Spinal cord (tissue), 10 donors: ENCODE data around the gene KRT36. TPM values are rescaled to one million over a fixed set of nuclear protein-coding genes. Genes with fewer than 3 reads are reported as not detected.

Source experiments
- DNase-seq, 6 donors: peaks; one replicate each; pipeline versions ENCODE4 v3.0.0 to v3.0.0-alpha.2; 2013 to 2015; ENCODE audit warnings: low spot score in 6 of 6, low read depth in 4 of 6
- H3K27ac ChIP-seq: one replicate; pipeline ENCODE4 v1.5.1; 2013; ENCODE audit warnings: low read depth, low read length, control low read depth
- H3K27me3 ChIP-seq: one replicate; pipeline ENCODE4 v1.6.1; 2013; ENCODE audit warnings: low read length; ENCODE audit not compliant: control insufficient read depth, insufficient read depth
- H3K36me3 ChIP-seq: one replicate; pipeline ENCODE4 v1.6.1; 2013; ENCODE audit warnings: low read length; ENCODE audit not compliant: control insufficient read depth, insufficient read depth
- H3K4me1 ChIP-seq: one replicate; pipeline ENCODE4 v1.6.1; 2013; ENCODE audit warnings: low read length; ENCODE audit not compliant: control insufficient read depth, insufficient read depth
- H3K4me3 ChIP-seq: one replicate; pipeline ENCODE4 v1.5.1; 2013; ENCODE audit warnings: low read depth, low read length, control low read depth
- H3K9me3 ChIP-seq: one replicate; pipeline ENCODE4 v1.6.1; 2013; ENCODE audit warnings: low read length; ENCODE audit not compliant: control insufficient read depth, insufficient read depth
- WGBS: methylation state at CpG from one replicate; pipeline ENCODE4 v1.1.5; 2013; ENCODE audit warnings: missing lambda C conversion rate; ENCODE audit not compliant: insufficient coverage; 5-methylcytosine and 5-hydroxymethylcytosine counted together
- polyA plus RNA-seq, 2 donors: library from polyadenylated mRNA; unstranded; fragments of 120-200 nt; gene quantifications; one replicate each; pipeline ENCODE4 v1.2.1, GENCODE V29; 2013; ENCODE audit not compliant: insufficient read length in 2 of 2
- total RNA-seq, 2 donors: library from RNA; depleted of rRNA in 1 of 2; stranded (reverse); fragments of 120-200 nt in 1 of 2; fragments of >200 nt in 1 of 2; gene quantifications; one replicate each; pipeline versions ENCODE4 v1.2.3 to v1.2.4, GENCODE V29; 2013 to 2014
- donor health status: healthy.

Gene KRT36
- total and polyA plus RNA-seq, 4 donors, result not detected

- Histone ChIP-seq H3K27ac (no peak overlapping the region), H3K4me1 (peaks cover 22% of the 10 kb centered on the region), H3K36me3 (no peaks in the 10 kb centered on the region), H3K27me3 (peaks cover 14% of the 10 kb centered on the region), H3K4me3 (no peak overlapping the region), H3K9me3 (no peaks in the 10 kb centered on the region)
- 87% methylated on average over 10 of the region's 12 CpGs for WGBS
- no peak for DNase-seq
Measured at GRCh38 chr17:41522301-41523224, 32.9 kb upstream of the KRT36 start.

DNA sequence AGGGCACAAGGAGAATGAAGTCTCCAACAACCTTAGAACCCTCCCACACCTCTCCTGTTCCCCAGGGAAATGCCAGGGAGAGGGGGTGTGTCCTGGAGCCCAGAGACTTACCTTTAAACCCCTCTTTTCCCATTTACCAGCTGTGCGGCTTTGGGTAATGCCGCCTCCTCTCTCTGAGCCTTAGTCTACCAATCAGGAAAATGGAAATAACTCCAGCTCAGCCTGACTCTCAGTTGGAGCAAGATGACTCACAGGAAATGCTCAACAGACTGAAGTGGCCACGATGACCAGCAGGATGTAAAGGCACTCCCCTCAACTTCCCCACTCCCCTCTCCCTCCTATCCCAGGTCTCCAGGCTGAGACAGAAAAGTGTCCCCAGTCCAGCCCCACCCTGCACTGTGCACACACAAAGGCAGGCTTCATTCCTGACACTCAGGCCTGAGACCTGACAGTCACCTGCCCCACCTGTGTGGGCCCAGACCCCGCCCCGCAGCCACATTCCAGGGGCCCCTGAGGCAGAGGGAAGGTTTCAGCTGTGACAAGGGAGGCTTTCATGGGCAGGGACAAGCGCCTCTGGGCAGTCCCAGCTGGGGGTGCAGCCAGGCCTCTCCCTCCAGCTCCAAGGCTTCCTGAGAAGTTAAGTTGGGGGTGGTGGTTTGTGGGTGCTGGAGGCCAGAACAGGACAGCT, 32.0 kb upstream of the KRT36 start:
- Histone ChIP-seq H3K4me1 (peaks cover 17% of the 10 kb centered on the region), H3K9me3 (no peaks in the 10 kb centered on the region), H3K36me3 (no peaks in the 10 kb centered on the region), H3K27ac (no peak overlapping the region), H3K4me3 (no peak overlapping the region), H3K27me3 (peaks cover 6% of the 10 kb centered on the region)
- no peak for DNase-seq
- 75% methylated on average over 6 of the region's 6 CpGs for WGBS

GRCh38 chr17:41520821-41521521, 31.3 kb upstream of the KRT36 start:
- Histone ChIP-seq H3K36me3 (no peaks in the 10 kb centered on the region), H3K9me3 (no peaks in the 10 kb centered on the region), H3K4me1 (peaks cover 17% of the 10 kb centered on the region), H3K27ac (no peak overlapping the region), H3K27me3 (no peaks in the 10 kb centered on the region), H3K4me3 (no peak overlapping the region)
- 38% methylated on average over 8 of the region's 10 CpGs for WGBS
- peak in 1 of 6 donors; percentile 25 for DNase-seq

- 54% methylated on average over 10 of the region's 11 CpGs for WGBS
- H3K9me3 ChIP-seq, result no peaks in the 10 kb centered on the region
- no peaks in the 10 kb centered on the region for H3K36me3 ChIP-seq
- peak in 2 of 6 donors; percentile 39 to 44 for DNase-seq
- no peak overlapping the region for H3K27ac ChIP-seq
- H3K4me1 ChIP-seq, result peaks cover 17% of the 10 kb centered on the region
- H3K27me3 ChIP-seq, result no peaks in the 10 kb centered on the region
- H3K4me3 ChIP-seq, result no peak overlapping the region
Measured at GRCh38 chr17:41519501-41520224, 30.0 kb upstream of the KRT36 start.

- Histone ChIP-seq H3K36me3 (no peaks in the 10 kb centered on the region), H3K27ac (no peak within 1 kb of the TSS), H3K27me3 (no peaks in the 10 kb centered on the region), H3K4me3 (no peak within 1 kb of the TSS), H3K4me1 (peaks cover 15% of the 10 kb centered on the region), H3K9me3 (no peaks in the 10 kb centered on the region)
- peak in 1 of 6 donors; percentile 51 for DNase-seq
- WGBS, result 67% methylated on average over 6 of the region's 8 CpGs
Measured at GRCh38 chr17:41518789-41519449, 29.2 kb upstream of the KRT36 start, which contains the start of gene KRT15. TSS of gene KRT15 (minus strand) at chr17:41518890. CDS start at chr17:41518827, 63 bp downstream.

GRCh38 chr17:41518031-41518430, 28.3 kb upstream of the KRT36 start:
- Histone ChIP-seq H3K27me3 (no peaks in the 10 kb centered on the region), H3K4me1 (peaks cover 10% of the 10 kb centered on the region), H3K9me3 (no peaks in the 10 kb centered on the region), H3K36me3 (no peaks in the 10 kb centered on the region), H3K27ac (no peak overlapping the region), H3K4me3 (no peak overlapping the region)
- DNase-seq, result no peak
- WGBS, result 88% methylated on average over 3 of the region's 3 CpGs

DNA sequence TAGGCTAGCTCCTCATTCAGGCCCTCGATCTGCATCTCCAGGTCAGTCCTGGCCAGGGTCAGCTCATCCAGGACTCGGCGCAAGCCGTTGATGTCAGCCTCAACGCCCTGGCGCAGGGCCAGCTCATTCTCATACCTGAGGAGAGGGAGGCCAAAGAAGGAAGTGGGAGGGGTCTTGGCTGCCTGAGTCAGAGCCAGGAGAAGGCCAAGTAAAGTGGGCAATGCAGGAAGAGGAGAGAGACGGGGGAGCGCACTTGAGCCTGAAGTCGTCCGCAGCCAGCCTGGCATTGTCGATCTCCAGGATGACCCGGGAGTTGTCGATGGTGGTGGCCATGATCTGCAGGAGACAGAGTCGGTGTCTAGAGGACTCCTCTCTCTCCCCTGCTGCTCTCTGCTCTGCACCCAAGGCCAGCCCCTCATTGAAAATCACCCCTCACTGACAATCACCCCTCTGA, 27.1 kb upstream of the KRT36 start:
- Histone ChIP-seq H3K36me3 (no peaks in the 10 kb centered on the region), H3K9me3 (no peaks in the 10 kb centered on the region), H3K27ac (no peak overlapping the region), H3K27me3 (no peaks in the 10 kb centered on the region), H3K4me3 (no peak overlapping the region), H3K4me1 (peaks cover 10% of the 10 kb centered on the region)
- WGBS, result 89% methylated on average over 12 of the region's 14 CpGs
- no peak for DNase-seq

DNA sequence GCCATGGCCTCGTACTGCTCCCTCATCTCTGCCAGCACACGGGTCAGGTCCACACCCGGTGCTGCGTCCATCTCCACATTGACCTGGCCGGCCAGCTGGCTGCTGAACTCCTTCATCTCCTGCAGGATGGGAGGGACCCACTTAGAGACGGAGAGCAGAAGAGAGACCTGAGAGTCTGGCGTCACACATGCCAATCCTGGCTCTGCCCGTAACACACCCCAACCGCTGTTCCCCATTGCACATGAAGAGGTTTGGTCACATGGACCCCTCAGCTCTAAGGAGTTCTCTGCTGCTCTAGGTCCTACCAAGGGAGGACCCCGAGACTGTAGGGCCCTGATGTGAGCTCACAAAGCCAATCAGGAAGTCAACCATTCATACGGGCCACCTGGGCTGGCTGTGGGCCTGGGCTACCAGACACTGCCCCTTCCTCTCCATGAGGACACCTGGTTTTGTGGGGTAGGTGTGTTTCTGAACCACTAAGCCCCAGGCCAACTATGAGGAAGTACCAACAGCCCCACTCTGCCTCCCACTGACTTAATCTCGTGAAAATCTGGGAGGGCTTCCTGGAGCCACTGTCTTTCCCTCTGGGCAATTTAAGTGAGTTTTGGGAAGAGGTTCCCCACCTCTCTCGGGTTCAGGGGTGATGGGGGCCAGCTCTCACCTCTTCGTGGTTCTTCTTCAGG, 26.6 kb upstream of the KRT36 start:
- no peak overlapping the region for H3K4me3 ChIP-seq
- WGBS, result 90% methylated on average over 13 of the region's 14 CpGs
- no peaks in the 10 kb centered on the region for H3K9me3 ChIP-seq
- H3K27ac ChIP-seq, result no peak overlapping the region
- no peak for DNase-seq
- no peaks in the 10 kb centered on the region for H3K36me3 ChIP-seq
- H3K4me1 ChIP-seq, result peaks cover 10% of the 10 kb centered on the region
- H3K27me3 ChIP-seq, result no peaks in the 10 kb centered on the region
